PC-9 (cell line): ENCODE results near the gene F5. TPM values are rescaled to one million over a fixed set of nuclear protein-coding genes. Genes with fewer than 3 reads are reported as not detected.

Experiments used
- BruUV-seq: library from RNA; stranded (reverse); fragments of 400-500 nt; replicated peaks from 2 replicates; lab custom pipeline; 2021; lab: Mats Ljungman, UMichigan
- CTCF ChIA-PET: fragments of 300-600 bp; sonication (Branson Sonifier 250); formaldehyde crosslinking; loops from one replicate; lab custom pipeline; 2022; ENCODE audit warnings: antibody characterized with exemption; lab: Charles Lee
- POLR2A ChIA-PET: fragments of 300-600 bp; sonication (Branson Sonifier 250); formaldehyde crosslinking; loops from one replicate; lab custom pipeline; 2022; ENCODE audit warnings: antibody characterized with exemption; ENCODE audit not compliant: unreplicated experiment; lab: Charles Lee
- DNase-seq, 2 experiments: peaks; one replicate each; pipeline versions ENCODE4 v3.0.0 to v3.0.0-alpha.2; 2015 to 2022; ENCODE audit warnings: mixed read lengths in 1 of 2
- H2AFZ ChIP-seq: fragments of 200-600 bp; sonication (generic); 2 replicates; pipeline ENCODE4 v1.8.1; 2017; ENCODE audit warnings: antibody characterized with exemption
- H3F3A ChIP-seq: fragments of 200-600 bp; sonication (generic); 2 replicates; pipeline ENCODE4 v1.8.1; 2017; ENCODE audit warnings: antibody characterized with exemption, mild to moderate bottlenecking, low read depth; ENCODE audit not compliant: insufficient read depth
- H3K27ac ChIP-seq: fragments of 200-600 bp; sonication (generic); 2 replicates; pipeline ENCODE4 v1.6.1; 2016; ENCODE audit warnings: mixed run types
- H3K27me3 ChIP-seq: fragments of 200-600 bp; sonication (generic); 2 replicates; pipeline ENCODE4 v1.6.1; 2016; ENCODE audit warnings: low read depth, mixed run types; ENCODE audit not compliant: insufficient read depth
- H3K36me3 ChIP-seq: fragments of 200-600 bp; sonication (generic); 2 replicates; pipeline ENCODE4 v1.6.1; 2016; ENCODE audit warnings: low read depth, mixed run types
- H3K4me1 ChIP-seq: fragments of 200-600 bp; sonication (generic); replicated peaks from 2 replicates; pipeline ENCODE4 v1.6.1; 2016; ENCODE audit warnings: mixed run types; ENCODE audit not compliant: insufficient read depth
- H3K4me2 ChIP-seq: fragments of 200-600 bp; sonication (generic); 2 replicates; pipeline ENCODE4 v1.6.1; 2017; ENCODE audit warnings: mixed run types
- H3K4me3 ChIP-seq: fragments of 200-600 bp; sonication (generic); 2 replicates; pipeline ENCODE4 v1.6.1; 2016; ENCODE audit warnings: mixed run types
- H3K79me2 ChIP-seq: fragments of 200-600 bp; sonication (generic); 2 replicates; pipeline ENCODE4 v1.6.1; 2017; ENCODE audit warnings: low read depth, mixed run types
- H3K9me2 ChIP-seq: fragments of 200-600 bp; sonication (generic); 2 replicates; pipeline ENCODE4 v1.8.1; 2017; ENCODE audit warnings: mild to moderate bottlenecking; ENCODE audit not compliant: insufficient read depth
- H3K9me3 ChIP-seq: fragments of 200-600 bp; sonication (generic); 2 replicates; pipeline ENCODE4 v1.8.1; 2016; ENCODE audit warnings: low read depth; ENCODE audit not compliant: insufficient read depth
- H4K20me1 ChIP-seq: fragments of 200-600 bp; sonication (generic); 2 replicates; pipeline ENCODE4 v1.8.1; 2017; ENCODE audit not compliant: insufficient read depth
- EZH2 ChIP-seq: fragments of 200-600 bp; sonication (generic); IDR thresholded peaks from 2 replicates; pipeline ENCODE4 v1.8.0; 2017; ENCODE audit warnings: antibody characterized with exemption, low read depth
- intact Hi-C: fragments of 100-400 bp; cut with micrococcal nuclease; formaldehyde crosslinking; loops from one replicate; pipeline ENCODE4 v1.10.0; 2022; ENCODE audit not compliant: unreplicated experiment
- total RNA-seq: library from RNA; stranded (reverse); gene quantifications from 2 replicates; pipeline ENCODE4 v1.2.3, GENCODE V29; 2021
- TF ChIP-seq, protein P1 (sequence below): fragments of 200-600 bp; sonication (generic); conservative IDR thresholded peaks from 2 replicates; pipeline ENCODE4 v1.6.1; 2017; ENCODE audit warnings: mixed run types, antibody characterized with exemption, mild to moderate bottlenecking, moderate library complexity

The F5 gene
- total RNA-seq, 1 experiment from 2014 or later, result not detected

DNA sequence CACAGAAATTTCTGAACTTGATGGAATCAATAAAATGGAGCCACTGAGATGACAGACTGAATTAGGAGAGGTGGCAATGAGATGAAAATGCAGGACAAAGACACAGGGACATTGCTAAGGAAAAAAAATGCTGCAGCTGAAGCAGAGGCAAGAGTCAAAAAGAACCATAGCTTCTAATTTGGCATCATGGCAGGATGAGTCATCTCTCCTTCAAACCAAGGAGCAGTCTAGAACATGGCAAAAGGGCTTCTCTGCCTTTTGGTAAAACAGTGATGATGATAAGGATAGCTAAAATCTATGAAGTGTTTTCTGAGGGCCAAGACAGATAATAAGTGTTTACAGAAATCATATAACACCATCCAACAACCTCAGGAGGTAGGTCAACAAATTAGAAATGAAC lies 117.3 kb downstream of the F5 start:
- Histone ChIP-seq H3K9me2 (no peaks in the 10 kb centered on the region), H3K27ac (no peak overlapping the region), H3K27me3 (no peaks in the 10 kb centered on the region), H3K4me1 (no peaks in the 10 kb centered on the region), H3K4me2 (no peak overlapping the region), H3K36me3 (no peaks in the 10 kb centered on the region; the same call in 1 of the 2 replicates), H2AFZ (no peak overlapping the region), H3K4me3 (no peak overlapping the region), H4K20me1 (no peaks in the 10 kb centered on the region), H3F3A (peaks cover 4% of the 10 kb centered on the region; the same call in 1 of the 2 replicates), H3K9me3 (no peaks in the 10 kb centered on the region), H3K79me2 (no peaks in the 10 kb centered on the region)
- TF ChIP-seq EZH2, result no peak
- TF ChIP-seq, protein P1, sequence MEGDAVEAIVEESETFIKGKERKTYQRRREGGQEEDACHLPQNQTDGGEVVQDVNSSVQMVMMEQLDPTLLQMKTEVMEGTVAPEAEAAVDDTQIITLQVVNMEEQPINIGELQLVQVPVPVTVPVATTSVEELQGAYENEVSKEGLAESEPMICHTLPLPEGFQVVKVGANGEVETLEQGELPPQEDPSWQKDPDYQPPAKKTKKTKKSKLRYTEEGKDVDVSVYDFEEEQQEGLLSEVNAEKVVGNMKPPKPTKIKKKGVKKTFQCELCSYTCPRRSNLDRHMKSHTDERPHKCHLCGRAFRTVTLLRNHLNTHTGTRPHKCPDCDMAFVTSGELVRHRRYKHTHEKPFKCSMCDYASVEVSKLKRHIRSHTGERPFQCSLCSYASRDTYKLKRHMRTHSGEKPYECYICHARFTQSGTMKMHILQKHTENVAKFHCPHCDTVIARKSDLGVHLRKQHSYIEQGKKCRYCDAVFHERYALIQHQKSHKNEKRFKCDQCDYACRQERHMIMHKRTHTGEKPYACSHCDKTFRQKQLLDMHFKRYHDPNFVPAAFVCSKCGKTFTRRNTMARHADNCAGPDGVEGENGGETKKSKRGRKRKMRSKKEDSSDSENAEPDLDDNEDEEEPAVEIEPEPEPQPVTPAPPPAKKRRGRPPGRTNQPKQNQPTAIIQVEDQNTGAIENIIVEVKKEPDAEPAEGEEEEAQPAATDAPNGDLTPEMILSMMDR, result no peak
- POLR2A ChIA-PET, result no interaction called here
- no peak for DNase-seq
- CTCF ChIA-PET, result no interaction called here
- intact Hi-C loops, result loop anchor here (5.0 to 10.0 kb wide), 3 partner anchors 243 to 1124 kb away; partner anchors contain the start of gene SELL
- no TSS peak for BruUV-seq

GRCh38 chr1:169466259-169467230 lies 119.7 kb downstream of the F5 start:
- H3K4me2 ChIP-seq, result no peak overlapping the region
- no peak overlapping the region for H3K27ac ChIP-seq
- TF ChIP-seq EZH2, result no peak
- TF ChIP-seq, protein P1, result peak; percentile 67; the same call in 1 of the 2 replicates
- H3K9me3 ChIP-seq, result no peaks in the 10 kb centered on the region
- no peaks in the 10 kb centered on the region for H3K79me2 ChIP-seq
- H3K4me3 ChIP-seq, result no peak overlapping the region
- DNase-seq, result peak in 1 of 2 experiments; percentile 29
- no peaks in the 10 kb centered on the region for H3K9me2 ChIP-seq
- CTCF ChIA-PET, result interaction anchor here (0.9 kb wide), 1 partner anchor 80 kb away, joined by 3 read pairs; no protein-coding TSS in a partner anchor
- no peak overlapping the region for H2AFZ ChIP-seq
- H3F3A ChIP-seq, result no peaks in the 10 kb centered on the region
- no peaks in the 10 kb centered on the region; the same call in 1 of the 2 replicates for H3K36me3 ChIP-seq
- H3K4me1 ChIP-seq, result no peaks in the 10 kb centered on the region
- BruUV-seq, result no TSS peak
- H3K27me3 ChIP-seq, result no peaks in the 10 kb centered on the region
- POLR2A ChIA-PET, result no interaction called here
- intact Hi-C loops, result loop anchor here (1.0 to 10.0 kb wide), 5 partner anchors 80 to 1122 kb away; partner anchors contain the start of gene SELL
- H4K20me1 ChIP-seq, result no peaks in the 10 kb centered on the region

- no peak for DNase-seq
- H3K27me3 ChIP-seq, result no peaks in the 10 kb centered on the region
- ChIA-PET POLR2A (no interaction called here), CTCF (interaction anchor here (0.9 kb wide), 1 partner anchor 81 kb away, joined by 3 read pairs; no protein-coding TSS in a partner anchor)
- intact Hi-C loops, result loop anchor here (5.0 to 10.0 kb wide), 3 partner anchors 247 to 1120 kb away; partner anchors contain the start of gene SELL
- no peaks in the 10 kb centered on the region for H3K4me1 ChIP-seq
- no peaks in the 10 kb centered on the region for H3F3A ChIP-seq
- H3K9me2 ChIP-seq, result no peaks in the 10 kb centered on the region
- H3K79me2 ChIP-seq, result no peaks in the 10 kb centered on the region
- no TSS peak for BruUV-seq
- H3K4me2 ChIP-seq, result no peak overlapping the region
- H3K9me3 ChIP-seq, result no peaks in the 10 kb centered on the region
- no peak overlapping the region for H3K27ac ChIP-seq
- H4K20me1 ChIP-seq, result no peaks in the 10 kb centered on the region
- no peak overlapping the region for H3K4me3 ChIP-seq
- TF ChIP-seq, protein P1, result no peak
- TF ChIP-seq EZH2, result no peak
- no peak overlapping the region for H2AFZ ChIP-seq
- no peaks in the 10 kb centered on the region; the same call in 1 of the 2 replicates for H3K36me3 ChIP-seq
Measured at GRCh38 chr1:169465281-169465680, 121.0 kb downstream of the F5 start.

Other genes with a start within 250 kb of the F5 start
- 16.5 and 21.4 TPM in 2 replicates for gene NME7, start 218.7 kb downstream of the F5 start, total RNA-seq
- 14.7 and 15.6 TPM in 2 replicates for gene BLZF1, start 218.3 kb downstream of the F5 start, total RNA-seq
- gene CCDC181, start 159.0 kb downstream of the F5 start, total RNA-seq, result 0.37 TPM in 1 of 2 replicates, not detected in the other
- gene SLC19A2, start 100.5 kb downstream of the F5 start, total RNA-seq, result 3.9 and 4.9 TPM in 2 replicates
- gene SELP, start 43.6 kb upstream of the F5 start, total RNA-seq, result not detected in 2 replicates
- 6.5 and 6.7 TPM in 2 replicates for gene SELL, start 125.1 kb upstream of the F5 start, total RNA-seq
- gene SELE, start 147.6 kb upstream of the F5 start, total RNA-seq, result not detected in 2 replicates
- gene METTL18, start 208.4 kb upstream of the F5 start, total RNA-seq, result 7.5 and 11.4 TPM in 2 replicates